Cortex of kidney (tissue), 1 donor: ENCODE results near the gene PEAK1.

Source experiments
- DNase-seq: peaks from one replicate; lab custom pipeline; 2025; lab: John Stamatoyannopoulos, UW

Gene PEAK1

DNA sequence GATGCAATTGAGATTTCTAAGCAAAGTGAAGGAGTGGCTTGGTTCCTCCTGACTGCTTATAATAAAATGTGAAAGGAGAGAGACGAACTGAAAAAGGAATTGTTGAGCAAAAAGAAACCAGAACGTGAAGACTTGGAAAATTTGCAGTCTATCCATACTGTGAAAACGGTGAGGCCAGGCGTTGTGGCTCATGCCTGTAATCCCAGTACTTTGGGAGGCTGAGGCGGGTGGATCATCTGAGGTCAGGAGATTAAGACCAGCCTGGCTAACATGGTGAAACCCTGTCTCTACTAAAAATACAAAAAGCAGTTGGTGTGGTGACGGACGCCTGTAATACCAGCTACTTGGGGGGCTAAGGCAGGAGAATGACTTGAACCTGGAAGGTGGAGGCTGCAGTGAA lies 292.3 kb downstream of the PEAK1 start:
- DNase-seq: no peak

DNA sequence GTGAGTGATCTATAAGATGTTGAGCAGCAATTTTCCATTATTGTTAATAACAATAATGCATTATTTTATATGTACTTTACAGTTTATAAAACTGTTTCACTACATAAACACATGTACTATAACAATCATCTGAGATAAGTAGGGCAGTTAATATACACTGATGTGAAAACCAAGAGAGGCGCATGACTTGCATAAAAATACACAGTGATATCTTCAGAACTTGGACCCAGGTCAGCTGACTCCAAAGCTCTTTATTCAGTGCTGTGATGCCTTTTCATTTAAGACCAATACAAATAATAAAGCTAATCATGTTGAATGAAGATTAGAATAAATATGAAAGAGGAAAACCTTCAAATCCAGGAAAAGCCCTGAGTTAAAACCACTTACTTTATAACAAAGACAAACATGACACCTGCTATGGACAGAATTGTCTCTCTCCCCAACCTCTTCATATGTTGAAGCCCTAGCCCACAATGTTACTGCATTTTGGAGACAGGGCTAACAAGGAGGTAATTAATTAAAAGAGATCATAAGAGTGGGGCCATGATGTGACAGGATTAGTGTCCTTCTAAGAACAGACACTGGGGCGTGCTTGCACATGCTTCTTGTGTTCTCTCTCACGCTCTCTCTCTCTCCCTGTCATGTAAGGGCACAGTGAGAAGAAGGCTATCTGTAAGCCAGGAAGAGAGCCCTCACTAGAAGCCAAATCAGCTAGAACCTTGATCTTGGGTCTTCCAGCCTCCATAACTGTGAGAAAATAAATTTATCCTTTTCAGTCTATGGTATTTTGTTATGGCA lies 293.2 kb downstream of the PEAK1 start:
- no peak for DNase-seq

DNA sequence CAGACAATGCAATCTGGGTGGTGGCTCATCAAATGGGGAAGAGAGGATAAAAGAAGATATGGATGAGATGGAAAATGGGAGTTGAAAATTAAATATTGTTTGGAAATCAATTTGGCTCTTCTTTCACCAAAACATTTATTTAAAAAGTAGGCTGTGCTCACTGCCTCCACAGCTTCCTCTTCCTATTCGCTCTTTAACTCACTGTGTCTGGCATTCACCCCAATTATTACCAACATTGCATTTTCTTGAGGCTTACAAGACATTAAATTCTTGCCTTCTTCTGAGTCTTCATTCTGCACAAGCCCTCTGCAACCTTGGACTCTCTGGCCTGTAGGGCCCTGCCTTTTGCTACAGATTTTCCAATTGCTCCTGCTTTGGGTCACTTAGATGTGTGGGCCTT lies 296.1 kb downstream of the PEAK1 start:
- DNase-seq: no peak

DNA sequence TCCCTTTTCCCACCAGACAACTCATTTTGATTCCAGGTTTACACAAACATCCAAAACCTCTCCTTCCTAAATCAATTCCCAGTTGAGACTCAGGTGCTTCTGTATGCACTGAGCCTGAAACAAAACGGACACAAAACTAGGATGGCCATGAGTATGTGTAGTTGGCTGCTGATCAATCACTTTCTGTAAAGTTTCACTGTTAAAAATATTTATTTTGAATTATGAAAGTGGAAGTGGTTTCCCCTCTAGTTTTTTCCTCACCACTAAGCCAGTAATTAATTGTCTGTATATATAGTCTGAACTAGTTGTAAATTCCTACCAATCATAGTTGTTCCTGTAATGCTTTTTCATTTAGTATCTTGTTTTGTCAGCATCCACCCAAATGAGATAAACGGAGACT lies 297.3 kb downstream of the PEAK1 start:
- no peak for DNase-seq

DNA sequence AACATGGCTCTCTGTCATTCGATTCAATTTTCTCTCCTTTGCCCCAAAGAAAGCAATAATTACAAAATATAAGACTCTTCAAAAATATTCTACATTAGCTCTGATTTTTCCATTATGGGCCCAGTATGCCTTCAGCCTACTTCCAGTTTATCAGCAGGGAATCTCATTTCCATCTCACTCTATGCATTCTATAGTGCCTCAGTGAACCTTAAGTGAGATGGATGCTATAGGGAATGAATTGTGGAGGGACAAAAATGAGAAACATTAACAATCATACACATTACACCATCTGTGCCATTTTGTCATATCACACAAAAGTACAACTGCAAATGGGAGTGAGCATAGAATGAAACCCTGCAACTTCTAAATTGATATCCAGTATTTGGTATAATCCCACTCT lies 298.3 kb downstream of the PEAK1 start:
- DNase-seq: no peak

DNA sequence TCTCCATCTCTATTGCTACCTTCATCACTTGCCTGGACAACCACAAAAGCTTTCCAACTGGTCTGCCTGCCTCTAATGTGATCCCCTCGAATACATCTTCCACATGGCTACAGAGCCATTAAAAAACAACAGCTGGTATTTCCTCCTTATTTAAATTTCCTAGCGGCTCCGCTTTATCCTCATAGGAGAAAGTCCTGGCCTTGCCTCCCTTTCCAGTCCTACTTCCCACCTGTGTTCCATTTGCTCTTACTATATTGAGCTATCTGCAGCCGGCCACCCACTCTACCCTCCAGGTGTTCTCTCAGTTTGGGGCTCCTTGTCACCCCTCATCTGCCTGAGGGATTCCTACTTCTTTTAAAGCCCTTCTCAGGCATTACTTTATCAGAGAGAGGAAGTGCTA lies 299.3 kb downstream of the PEAK1 start:
- no peak for DNase-seq

DNA sequence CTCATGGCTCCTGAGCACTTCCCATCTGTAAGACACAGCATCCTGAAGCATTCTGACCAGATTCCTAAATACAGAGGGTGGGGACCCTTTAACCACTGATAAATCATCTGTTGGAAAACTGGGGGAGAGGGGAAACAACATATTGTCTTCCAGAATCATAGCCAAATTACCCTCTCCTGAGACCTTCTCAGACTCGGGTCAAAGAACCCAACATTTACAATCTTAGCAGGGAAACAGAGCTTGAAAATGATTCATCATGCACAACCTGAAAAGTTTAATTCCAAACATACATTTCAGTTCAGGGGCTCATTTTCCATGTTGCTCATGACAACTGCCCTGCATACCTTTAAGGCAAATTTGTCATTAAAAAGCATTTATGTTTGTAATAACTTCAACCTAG lies 300.5 kb downstream of the PEAK1 start:
- no peak for DNase-seq

DNA sequence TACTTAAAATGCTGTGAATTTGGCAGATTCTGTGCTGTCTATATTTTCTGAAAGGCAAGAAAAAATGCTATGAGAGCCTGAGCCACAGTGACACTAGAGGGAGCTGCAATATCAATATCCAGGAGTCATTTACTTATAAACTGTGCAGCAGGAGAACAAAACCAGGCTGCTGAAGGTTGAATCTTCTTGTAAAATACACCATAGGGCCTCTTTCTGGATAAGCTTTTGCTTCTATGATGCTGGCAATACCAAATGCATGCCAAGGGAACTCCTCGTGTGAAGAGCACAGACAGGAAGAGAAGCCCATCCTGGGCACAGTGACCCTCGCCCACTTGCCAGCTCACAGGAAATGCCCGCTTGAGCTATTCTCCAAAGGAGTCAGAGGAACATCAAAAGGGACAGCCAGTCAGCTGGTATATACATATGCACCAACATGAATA lies 301.0 kb downstream of the PEAK1 start:
- no peak for DNase-seq

DNA sequence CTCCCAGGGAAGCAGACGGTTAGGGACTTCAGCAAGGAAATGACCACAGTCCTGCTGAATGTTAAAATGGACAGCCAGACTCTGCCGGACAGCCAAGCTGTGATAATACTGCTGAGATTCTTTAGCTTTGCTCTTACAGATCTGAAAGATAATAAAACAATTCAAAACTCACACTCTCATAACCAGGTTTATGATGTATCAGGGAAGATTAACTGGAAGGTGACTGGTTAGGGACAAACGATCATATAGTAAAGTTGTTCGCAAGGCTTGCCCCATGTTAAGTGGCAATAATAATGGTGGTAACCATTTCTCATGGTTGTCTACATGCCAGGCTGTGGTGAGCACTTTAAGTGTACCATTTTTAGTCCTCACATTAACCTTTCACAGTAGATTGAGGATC lies 304.7 kb downstream of the PEAK1 start:
- no peak for DNase-seq

DNA sequence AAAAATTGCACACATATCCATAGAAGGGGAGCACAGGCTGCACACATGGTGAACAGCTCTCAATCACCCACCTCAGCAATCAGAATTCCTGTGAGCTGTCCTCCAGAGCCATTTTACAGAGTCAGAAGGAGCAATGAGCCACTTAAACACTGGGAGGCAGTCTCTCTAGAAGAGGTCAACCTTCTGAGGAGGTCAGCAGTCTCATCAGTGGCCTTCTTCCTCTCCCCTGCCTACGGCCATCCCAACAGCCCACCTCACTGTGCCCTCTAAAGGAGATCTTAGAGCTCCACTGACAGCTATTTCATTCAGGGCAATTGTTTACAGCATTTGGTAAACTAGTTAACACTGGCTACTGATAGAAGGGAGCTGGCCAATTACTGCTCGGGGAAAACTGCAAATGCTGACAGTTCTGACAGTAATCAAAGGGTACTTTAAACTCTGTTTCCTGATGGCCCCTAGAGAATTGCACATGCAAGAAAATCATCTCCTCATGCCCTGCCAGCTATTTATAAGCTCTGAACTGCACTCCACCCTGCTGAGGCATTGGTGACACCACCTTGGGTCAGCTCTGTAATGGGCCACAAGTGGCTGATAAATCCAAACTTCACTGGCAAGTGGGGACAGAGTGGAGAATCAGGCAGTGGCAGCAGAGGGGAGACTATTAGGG lies 306.9 kb downstream of the PEAK1 start:
- no peak for DNase-seq

DNA sequence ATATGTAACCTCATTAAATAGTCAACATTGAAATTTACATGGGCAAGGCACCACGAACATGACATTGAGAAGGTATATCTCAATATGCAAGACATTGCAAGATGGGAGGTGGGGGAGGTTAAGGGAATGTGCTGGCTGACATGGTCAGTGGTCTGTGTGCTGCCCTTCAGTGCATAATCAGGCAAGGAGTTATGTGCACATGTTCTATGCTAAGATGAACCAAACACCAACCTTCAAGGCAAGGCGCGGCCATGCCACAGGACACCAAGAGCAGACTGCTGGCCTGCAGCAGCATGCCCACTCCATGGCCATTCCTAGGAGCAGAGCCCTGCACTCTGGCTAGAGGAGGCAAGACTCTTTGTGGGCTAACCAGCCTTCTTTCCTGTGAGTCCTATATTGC lies 308.1 kb downstream of the PEAK1 start:
- DNase-seq: no peak

DNA sequence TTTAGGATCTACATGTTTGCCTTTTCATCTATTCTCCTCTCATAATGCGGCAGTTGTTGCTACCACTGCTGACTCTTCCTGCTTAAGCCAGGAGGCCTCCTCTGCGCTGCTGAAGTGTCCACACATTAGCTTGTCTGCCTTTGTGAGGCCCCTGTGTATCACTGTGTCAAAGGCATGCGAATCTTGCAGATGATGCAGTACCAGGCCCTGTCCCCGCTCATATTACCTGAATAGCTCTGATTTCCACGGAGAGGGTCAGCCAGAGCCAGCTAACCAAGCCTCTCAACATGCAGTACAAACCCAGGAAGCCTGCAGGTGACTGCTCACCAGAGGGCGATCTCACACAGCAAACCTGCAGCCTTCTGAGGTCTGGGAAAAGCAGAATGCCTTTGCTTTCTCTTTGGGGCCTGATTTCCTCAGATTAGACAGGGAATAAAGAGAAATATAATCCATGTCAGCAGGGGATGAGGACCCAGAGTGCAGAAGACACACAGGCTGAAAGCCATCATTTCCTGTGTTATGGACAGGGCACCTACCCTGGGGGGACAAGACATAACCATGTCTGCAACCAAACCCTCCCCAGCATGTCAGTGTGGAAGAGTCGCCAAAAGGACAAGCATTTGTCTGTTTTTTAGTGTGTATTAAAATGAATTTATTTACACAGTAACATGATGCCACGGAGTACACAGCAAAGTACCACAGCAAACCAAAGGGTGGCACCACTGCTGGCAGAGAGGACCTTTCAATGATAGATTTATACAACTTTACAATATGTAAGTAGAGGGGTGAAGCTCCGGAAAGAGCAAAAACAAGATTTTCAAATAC lies 312.2 kb downstream of the PEAK1 start:
- DNase-seq: no peak

DNA sequence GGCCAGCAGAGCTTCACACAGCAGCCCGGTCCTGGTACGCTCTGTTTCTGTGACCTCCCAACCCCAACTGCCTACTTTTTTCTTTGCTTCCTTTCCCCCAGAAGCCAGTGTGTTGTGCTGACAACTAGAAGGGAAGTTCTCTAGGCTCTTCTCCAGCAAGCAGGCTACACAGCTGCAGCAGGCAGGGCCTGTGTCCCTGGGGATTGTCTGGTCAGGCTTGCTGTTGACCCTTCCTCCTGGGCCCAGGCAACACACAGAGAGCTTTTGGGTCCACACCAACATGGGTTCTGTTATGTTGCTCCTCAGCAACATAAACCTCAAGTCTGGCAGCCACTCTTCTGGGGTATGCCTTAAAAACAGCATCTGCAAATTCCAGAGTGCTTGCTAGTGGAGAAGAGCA lies 312.8 kb downstream of the PEAK1 start:
- no peak for DNase-seq

DNA sequence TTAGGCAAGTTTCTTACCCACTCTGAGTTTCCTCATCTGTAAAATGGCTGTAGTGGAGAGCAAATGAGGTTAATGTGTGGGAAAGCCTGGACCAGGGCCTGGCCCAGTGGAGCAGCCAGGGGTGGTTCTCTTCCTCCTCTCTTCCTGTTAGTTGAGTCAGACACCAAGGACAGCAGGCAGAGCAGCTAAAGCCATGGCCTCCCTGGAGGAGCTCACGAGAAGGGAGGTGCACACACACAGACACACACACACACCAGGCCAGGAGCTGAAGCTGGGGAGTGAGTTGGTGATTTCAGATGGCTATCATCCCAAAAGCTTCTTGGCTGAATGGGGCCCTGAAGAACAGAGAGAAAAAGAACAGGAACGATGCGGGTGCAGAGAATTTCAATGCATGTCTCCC lies 315.7 kb downstream of the PEAK1 start:
- DNase-seq: no peak

DNA sequence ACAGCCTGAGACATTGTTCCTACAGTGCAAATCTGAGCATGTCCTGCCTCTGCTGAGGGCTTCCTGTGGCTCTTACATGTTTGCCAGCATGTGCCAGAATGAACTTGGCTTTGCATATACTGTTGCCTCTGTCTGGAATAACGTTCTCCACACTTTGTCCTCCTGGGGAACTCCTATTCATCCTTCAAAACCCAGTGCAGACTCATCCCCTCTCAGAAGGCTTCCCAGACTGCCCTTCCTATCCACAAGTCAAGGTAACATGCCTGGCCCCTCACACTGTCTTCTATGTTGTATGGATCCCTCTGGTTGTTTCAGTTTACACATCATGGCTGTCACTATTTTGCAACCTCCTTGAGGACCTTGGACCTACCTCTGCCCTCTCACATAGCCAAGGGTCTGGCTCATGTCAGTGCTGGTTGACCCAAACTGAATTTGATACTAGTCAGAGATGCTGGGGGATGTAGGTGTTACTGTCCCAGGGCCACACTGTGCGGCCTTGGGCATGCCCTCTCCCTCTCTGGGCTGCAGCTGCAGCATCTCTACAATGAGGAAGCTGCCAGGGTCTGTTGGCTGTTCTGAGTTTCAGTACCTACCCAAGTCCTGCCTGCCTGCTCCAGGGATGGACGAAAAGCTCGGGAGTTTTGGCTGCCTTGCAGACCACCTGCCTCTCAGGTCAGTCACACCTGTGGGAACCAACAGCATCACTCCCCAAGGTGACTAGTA lies 320.0 kb downstream of the PEAK1 start:
- no peak for DNase-seq

DNA sequence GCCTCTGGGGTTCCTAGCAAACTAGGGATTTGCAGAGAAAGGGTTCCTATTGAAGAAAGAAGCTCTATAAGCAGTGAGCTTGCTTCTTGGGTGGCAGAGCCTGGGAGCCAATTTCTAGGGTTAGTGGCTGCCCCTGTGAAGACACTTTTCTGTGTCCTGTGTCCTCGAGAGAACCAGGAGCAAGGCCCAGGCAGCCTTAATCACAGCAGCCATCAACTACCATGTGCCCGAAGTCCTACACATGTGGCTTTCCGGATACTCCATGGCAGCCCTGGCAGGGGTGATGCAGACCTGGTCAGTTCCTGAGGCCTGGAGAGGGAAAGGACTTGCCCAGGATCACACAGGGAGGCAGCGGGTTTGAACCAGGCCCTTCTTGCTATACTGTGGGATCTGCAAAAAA lies 321.3 kb downstream of the PEAK1 start:
- no peak for DNase-seq

DNA sequence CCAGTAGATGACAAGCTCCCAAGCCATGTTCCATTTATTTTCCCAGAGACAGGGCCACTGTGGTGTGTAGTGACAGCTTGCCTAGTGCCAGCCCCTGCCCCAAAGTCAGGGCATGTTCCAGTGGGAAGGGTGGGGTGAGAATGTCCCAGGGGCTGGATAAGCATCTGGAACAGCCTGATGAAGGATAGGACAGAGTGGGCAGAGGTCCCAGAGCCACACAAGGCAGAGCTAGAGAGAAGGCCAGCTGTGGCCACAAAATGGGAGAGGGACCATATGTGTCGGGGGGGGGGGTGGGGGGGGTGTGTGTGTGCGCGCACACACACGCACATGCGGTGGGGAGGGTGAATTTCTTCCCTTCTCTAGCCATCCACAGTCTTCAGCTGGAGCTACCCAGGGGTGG lies 322.0 kb downstream of the PEAK1 start:
- no peak for DNase-seq

DNA sequence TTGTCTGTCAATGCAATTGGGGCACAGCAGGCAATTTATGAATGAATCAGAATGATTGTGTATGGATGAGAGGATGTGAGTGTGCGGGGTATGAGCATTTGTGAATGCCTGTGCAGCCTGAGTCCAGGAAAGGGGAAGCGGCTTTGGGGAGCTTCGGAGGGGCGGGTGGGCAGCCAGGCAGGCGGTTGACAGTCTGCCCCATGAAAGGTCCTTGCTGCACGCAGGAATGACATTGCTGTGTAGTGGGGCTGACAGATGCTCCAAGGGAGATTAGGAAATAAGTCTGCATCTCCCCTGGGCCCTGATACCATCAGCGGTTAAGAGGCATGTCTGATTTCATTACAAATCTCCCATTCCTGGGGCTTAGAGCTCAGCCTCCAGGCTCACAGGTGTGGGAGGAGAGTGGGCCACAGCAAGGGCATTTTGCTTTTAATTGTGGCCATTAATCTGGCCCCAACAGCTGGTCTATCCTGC lies 322.6 kb downstream of the PEAK1 start:
- no peak for DNase-seq

DNA sequence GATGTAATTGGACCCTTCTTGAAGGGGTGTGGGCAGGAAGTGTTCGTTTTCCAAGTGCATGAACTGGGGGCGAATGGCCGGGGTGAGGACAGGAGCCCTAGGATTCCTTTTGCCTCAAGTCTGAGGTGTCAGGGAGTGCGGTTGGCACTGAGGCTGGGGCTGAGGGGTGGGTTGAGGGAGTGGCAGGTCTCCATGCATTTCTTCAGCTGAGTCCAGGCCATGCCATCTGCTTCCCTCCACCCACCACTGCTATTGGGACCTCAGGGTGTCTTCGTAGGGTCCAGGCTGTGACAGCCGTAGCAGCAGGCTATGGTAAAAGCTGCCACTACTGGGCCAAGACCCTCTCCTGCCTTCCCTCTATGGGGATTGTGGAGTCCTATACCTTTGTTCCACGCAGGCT lies 323.4 kb downstream of the PEAK1 start:
- DNase-seq: no peak

DNA sequence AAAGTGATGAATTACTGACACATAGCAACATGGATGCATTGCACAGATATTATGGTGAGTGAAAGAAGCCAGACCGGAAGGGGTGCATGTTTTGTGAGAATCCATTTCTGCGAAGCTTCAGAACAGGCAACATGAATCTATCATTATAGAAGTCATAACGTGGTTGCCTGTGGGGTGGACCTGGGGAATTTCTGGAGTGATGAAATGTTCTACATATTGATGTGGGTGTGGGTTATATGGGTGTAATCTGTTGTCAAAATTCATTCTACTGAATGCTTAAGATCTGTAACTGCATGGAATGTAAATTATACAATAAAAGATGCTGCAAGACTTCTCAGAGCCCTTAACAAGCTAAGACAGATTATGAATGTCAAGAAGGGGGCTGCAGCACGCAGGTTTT lies 323.8 kb downstream of the PEAK1 start:
- no peak for DNase-seq

DNA sequence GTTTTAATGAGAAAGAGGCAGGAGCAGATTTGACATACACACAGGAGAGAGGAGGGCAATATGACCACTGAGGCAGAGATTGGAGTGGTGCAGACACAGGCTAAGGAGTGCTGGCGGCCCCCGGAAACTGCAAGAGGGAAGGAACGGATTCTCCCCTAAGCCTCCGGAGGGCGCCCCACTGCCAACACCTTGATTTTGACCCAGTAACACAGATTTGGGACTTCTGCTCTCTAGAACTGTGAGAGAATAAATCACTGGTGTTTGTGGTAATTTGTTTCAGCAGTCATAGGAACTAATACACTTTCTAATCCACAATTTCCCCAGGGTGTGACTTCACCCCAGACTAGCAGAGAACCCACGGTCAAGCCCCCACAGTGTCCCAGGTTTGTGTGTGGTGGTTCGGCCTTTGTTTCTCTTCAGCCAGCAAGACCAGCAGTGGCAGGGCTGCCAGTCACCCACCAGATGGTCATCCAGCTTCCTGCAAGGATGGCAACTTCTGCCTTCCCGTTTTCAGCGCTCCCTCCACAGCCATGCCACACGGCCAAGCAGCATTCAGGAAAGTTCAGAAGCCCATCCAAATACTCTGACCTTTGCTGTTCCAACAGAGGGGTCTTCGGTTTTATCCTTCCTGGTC lies 325.4 kb downstream of the PEAK1 start:
- DNase-seq: no peak

DNA sequence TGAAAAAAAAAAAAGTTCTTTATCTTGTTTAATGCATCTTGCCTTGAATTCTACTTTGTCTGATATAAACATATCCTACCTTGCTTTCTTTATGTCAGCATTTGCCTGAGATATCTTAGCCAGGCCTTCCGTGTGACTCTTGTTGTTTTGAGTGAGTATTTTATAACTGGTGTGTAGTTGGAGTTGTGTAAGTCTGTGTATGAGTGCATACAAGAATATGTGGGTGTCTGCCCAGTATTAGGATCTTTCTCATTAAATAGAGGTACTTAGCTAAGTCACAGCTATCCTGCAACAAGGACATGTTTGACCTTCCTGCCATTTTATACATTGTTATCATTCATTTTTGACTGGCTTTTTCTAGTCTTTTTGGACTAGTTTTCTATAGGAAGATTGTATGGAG lies 326.5 kb downstream of the PEAK1 start:
- DNase-seq: no peak
